HEK293T (cell line): ENCODE measurements around the gene USP27X.

Source experiments
- BHLHE40 ChIP-seq: fragments of 450-650 bp; IDR thresholded peaks from 2 replicates; pipeline ENCODE4 v1.6.1; 2016; ENCODE audit warnings: mild to moderate bottlenecking, moderate library complexity, borderline replicate concordance
- FOXA1 ChIP-seq: fragments of 450-650 bp; IDR thresholded peaks from 2 replicates; pipeline ENCODE4 v1.6.1; 2016; ENCODE audit warnings: mild to moderate bottlenecking
- FOXK2 ChIP-seq: fragments of 450-650 bp; IDR thresholded peaks from 2 replicates; pipeline ENCODE4 v1.6.1; 2016; ENCODE audit warnings: mild to moderate bottlenecking
- FOXM1 ChIP-seq: fragments of 450-650 bp; IDR thresholded peaks from 2 replicates; pipeline ENCODE4 v1.6.1; 2017; ENCODE audit warnings: mild to moderate bottlenecking, borderline replicate concordance
- NFRKB ChIP-seq: fragments of 450-650 bp; IDR thresholded peaks from 2 replicates; pipeline ENCODE4 v1.6.1; 2016; ENCODE audit warnings: mild to moderate bottlenecking, moderate library complexity
- ZNF384 ChIP-seq: fragments of 450-650 bp; IDR thresholded peaks from 2 replicates; pipeline ENCODE4 v1.6.1; 2016

DNA sequence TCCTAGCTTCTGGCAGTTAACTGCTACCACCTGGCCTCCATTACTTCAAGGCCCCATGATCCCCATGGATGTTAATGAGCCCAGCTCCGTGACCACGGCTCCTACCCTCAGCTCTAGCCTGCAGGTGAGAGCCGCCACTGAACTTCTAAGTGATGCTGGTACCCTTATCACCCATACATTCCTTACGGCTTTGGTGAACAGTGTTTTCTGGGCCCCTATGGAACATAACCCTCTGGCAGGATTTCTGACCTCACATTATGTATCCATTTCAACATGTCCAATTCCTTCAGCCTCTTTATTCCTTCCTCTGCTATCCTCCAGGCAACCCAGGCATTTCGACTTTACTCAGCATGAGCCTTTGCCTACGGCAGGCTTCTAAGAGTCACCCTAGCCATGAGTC is 25.6 kb upstream of the USP27X start:
- TF ChIP-seq FOXA1 (no peak), FOXM1 (no peak), BHLHE40 (no peak), NFRKB (no peak), FOXK2 (no peak), ZNF384 (no peak)
